ENCODE measurements around the gene ARHGAP36.

Gene ARHGAP36, protein sequence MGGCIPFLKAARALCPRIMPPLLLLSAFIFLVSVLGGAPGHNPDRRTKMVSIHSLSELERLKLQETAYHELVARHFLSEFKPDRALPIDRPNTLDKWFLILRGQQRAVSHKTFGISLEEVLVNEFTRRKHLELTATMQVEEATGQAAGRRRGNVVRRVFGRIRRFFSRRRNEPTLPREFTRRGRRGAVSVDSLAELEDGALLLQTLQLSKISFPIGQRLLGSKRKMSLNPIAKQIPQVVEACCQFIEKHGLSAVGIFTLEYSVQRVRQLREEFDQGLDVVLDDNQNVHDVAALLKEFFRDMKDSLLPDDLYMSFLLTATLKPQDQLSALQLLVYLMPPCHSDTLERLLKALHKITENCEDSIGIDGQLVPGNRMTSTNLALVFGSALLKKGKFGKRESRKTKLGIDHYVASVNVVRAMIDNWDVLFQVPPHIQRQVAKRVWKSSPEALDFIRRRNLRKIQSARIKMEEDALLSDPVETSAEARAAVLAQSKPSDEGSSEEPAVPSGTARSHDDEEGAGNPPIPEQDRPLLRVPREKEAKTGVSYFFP

DNA sequence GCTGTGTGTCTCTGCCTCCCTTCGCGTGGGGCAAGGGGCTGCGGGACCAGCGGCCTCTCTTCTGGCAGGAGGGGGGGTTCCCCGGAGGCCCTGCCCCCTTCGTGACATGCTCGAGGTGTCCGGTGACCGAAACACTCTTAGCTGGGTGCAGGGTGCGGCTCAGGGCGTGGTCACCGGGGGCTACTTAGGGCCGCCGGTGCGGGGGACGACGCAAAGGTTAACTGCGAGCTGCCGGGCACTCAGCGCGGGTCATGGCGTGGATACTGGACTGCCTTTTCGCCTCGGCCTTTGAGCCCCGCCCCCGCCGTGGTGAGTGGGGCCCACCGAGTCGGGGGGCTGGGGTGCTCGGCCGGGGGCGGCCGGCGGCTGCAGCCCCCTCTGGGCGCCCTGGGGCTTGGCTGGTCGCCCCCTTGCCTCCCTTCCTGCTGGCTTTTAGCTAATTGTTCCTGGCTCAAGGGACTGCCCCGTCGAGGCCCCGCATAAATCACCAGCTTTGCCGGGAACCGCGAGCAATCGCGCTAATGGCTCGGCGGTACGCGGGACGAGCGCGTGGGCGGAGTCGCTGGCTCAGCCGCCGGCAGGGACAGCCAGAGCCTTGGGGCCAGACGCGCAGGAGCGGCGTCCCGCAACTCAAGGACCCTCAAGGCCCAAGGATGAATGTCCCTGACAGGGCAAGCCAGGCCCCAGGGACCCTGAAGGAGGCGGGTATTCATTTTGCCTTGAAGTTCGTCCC lies at the start of gene ARHGAP36:
Gene ARHGAP36 (plus strand): TSS at position 211 of the 733 bp plus-strand sequence. CDS start 23,320 bp downstream, outside the sequence.
- no peak for DNase-seq (ENCODE audit: low read depth in 2 of 2)

DNA sequence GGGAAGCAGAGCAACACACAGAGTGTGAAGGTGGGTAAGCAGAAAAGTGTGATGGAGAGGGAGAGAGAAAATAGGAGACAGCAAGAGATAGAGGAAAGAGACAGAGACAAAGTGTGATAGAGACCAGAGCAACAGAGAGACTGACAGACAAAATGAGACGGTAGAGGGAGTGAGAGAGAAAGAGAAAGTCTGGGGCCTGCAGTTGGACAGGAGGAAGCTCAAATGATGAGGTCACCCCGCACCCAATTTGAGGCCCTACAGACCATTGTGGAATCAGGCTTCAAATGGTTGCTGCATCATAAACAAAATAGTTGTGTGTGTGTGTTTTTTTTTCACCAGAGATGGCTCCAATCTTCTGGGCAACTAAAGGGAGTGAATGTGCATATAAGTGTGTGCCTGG lies 48.0 kb upstream of the ARHGAP36 start:
- DNase-seq (ENCODE audit: low read depth in 2 of 2) = no peak

DNA sequence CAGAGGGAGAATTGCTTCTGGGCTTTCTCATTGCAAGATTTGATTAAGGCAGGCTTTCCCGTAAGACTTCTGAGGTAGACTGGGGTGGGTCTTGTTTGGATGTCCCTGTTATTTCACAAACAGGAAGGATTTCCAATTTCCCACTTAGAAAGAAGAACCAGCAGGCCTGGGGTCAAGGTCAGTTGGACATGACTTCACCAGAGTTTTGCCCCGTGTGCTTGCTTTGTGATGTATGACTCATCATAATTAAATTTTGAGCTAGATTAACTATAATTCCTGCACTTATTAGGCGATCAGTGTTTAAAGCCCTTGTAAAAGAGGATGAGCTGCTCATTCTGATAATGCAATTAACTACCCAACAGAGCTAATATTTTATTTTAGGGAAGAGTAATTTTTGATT lies 32.8 kb upstream of the ARHGAP36 start:
- no peak for DNase-seq (ENCODE audit: low read depth in 2 of 2)

DNA sequence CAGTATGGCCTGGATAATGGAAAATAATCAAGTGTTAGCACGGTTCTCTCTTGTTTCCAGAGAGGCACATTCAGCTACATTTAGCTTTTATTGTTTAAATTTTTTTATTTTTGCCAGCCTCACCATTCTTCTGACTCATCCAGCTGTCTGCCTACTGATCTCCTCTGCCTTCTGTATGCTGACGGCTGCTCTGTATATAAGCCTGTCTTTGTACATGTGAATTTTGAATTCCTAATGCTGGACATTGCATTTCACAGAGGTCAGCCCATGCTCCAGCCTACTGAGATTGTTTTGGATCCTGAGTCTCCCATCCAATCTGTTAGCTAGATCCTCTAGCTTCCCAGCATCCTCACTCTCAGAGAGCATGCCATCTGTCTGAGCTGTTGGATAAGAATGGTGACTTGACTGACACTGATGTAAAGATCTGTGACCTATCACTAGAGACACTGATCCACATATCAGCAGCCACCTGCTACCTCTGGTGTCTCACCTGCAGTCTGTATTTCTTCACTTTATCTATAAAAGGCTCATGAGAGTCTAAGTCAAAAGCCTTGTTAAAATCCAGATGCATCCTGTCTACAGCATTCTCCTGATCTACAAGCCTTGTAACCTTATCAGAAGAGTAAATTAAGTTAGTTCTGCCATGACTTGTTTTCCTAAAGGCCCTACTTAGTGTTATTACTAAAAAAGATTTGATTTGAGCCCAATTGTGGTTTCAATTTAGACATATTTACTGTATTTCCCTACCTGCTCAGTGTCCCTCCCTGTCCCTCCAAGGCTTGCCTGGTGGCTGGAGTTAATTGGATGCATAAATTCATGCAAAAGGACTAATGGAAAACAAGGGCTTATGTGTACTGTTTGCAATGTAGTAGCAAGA lies 25.6 kb upstream of the ARHGAP36 start:
- no peak for DNase-seq (ENCODE audit: low read depth in 2 of 2)

DNA sequence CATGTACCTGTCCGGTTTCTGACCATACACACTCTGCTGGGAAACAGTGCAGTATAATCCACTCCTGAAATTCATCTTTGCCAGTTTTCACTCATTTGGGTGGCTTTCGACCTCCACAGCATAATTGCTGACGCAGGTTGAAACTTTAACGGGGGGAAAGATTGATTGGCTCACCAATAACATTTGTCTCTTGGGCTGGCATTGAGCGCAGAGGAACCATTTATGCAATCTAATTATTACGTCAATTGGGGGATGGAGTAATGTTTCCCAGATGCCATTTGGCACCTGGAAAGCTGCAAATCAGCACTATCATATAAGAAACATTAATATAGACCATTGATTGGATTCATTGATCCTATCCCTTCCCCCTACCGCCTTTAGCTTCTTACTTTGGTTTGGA lies 24.1 kb upstream of the ARHGAP36 start:
- DNase-seq (ENCODE audit: low read depth in 2 of 2) = no peak

DNA sequence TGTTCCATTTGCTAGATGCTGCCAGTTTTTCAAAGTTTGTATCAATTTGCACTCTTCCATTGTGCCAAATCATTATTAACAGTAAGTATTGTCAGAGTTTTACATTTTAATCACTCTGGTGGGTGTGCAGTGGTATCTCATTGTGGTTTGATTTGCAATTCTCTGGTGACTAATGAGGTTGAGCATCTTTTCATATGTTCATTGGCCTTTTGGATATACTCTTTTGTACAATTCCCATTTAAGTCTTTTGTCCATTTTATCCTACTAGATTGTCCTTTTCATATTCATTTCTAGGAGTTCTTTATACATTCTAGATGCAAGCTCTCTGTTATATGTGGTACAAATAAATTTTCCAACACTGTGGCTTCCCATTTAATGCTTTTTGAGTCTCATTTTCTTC lies 17.4 kb upstream of the ARHGAP36 start:
- no peak for DNase-seq (ENCODE audit: low read depth in 2 of 2)

DNA sequence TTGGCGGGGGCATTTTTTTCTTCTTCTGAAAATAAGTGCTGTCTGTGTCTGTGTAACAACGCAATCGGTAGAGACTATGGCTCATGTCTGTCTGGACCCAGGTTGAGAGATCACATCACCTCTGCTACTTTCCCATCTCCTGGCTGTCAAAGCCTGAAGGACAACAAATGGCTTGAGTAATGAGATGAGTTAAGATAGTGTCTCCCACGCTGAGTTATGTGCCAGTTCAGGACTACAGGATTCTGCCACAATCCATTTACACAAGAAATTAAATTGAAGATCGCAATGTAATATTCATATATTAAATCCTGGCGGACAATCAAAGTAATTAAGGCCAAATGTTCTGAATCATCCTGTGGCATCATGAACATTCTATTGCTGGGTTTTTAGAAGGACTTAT lies 16.5 kb upstream of the ARHGAP36 start:
- no peak for DNase-seq (ENCODE audit: low read depth in 2 of 2)

DNA sequence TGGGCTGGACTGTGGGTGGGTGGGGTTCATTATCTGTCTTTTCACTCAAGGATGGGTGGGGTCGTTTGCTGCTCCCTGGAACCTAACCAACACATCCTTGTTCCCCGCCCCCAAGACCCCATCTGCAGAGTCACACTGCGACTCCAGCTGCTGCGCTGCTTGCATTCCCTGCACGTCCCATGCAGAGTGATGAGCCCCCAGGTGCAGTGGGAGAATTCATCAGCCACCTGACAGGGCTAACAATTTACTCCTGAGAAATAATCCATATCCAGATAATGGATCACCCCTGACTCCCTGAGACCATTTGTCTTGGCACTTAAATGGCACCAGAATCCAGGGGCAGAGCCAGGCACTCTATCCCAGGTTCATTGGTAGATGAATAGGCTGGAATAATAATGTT lies 12.4 kb upstream of the ARHGAP36 start:
- DNase-seq (ENCODE audit: low read depth in 2 of 2) = no peak

DNA sequence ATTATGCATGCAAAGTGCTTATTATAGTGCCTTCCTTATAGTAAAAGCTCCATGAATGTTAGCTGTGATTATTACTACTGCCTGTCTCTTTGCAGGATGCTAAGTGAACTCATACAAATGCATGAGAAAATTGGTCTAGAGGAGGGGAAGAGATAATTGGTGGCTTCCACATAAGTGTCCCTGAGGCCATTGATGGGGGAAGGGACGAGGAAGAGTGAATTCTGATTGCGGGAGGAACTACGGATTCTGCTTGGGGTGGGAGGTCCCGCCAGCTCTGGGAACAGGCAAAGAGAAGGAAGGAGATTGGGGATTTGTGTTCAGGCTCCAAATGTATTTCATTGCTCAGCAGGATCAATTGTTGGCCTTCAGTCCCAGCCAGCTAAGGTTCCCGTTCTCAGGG lies 11.6 kb upstream of the ARHGAP36 start:
- DNase-seq (ENCODE audit: low read depth in 2 of 2) = no peak

DNA sequence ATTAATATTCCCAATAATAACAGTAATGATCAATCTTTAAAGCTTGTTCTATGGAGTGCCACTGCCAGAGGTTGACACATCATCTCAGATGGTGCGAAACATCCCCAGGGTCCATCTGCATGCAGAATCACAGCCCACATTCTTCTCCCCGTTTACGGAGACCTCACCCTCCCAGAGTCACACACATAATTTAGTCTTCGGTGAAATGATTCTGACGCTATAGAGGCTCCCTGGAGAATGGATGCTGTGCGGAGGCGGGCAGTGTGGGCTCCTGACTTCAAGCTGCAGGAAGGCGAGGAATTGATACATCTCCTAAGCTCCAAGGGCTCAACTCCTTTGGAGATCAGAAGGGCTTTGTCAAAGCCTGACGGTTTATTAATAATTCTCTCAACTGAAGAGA lies 11.0 kb upstream of the ARHGAP36 start:
- DNase-seq (ENCODE audit: low read depth in 2 of 2) = no peak

DNA sequence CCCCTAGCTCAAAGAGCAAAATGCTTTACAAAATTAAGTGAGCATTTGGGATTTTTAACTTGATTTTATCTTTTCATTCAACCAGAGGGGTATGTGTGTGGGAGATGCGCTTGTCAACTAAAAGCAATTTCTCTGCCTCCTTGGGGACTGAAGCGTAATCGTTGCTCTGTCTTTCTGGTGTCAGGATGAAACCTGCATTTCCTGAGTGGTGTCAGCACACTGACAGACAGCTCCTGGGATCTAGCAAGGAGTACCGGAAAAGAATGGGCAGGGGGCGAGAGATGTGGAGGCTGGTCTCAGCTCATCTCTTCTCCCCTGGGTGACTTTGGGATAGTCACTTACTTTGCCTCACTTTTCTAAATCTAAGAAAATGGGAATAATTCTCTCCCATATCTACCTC lies 5.1 kb upstream of the ARHGAP36 start:
- no peak for DNase-seq (ENCODE audit: low read depth in 2 of 2)

DNA sequence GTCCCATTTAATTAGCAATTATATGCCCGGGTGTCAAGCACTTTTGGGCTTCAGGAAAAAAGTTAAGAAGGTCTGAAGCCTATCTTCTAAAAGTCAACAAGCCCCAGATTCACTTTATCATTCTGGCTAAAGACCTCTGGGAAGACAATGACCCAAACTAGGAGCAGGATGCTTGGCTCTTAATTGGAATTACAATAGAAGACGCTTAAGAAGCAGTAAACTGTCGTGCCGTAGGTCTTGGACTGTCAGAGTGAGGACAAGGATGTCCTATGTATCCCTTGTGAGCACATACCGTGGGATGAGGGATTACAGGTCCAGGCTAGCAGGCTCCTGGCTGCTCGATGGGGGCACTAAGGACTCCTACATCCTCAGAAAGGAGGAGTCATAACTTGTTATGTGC lies 3.2 kb upstream of the ARHGAP36 start:
- DNase-seq (ENCODE audit: low read depth in 2 of 2) = no peak

DNA sequence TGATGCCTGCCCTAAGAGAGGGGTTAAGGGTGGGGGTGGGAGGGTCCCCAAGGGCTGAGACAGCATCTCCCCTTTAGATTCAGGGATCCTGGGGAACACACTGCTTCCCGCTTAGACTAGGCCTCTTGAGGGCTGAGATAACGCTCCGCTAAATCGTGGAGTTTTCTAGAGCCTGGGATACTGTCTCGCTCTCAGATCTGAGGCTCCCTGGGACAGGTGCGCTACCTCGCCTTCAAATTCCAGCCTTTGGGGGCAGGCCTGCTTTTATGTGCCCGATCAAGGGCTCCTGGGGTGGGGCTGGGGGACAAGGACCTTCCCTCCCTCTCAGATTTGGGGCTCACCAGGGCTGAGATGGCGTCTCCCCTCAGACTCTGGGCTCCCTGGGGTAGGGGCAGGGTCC lies 440 bp upstream of the ARHGAP36 start:
- DNase-seq (ENCODE audit: low read depth in 2 of 2) = no peak

DNA sequence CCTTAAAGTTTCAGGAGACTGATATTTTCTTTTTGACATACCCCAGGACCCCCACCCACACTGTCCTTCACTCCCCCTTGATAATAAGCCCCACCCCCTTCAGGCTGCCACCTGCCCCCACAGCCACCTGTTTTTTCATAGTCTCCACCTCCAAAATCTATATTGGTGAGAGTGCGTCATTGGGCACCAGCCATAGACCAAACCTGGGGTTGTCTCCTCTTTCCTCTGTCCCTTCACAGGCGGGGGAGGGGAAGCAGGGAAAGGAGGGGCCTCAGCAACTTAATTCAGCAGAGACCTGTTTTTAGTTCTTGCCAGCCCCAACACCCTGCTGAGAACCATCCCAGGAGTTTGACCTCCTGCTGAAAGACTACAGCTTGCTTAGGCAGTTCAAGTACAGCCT lies 1.1 kb downstream of the ARHGAP36 start:
- no peak for DNase-seq (ENCODE audit: low read depth in 2 of 2)

DNA sequence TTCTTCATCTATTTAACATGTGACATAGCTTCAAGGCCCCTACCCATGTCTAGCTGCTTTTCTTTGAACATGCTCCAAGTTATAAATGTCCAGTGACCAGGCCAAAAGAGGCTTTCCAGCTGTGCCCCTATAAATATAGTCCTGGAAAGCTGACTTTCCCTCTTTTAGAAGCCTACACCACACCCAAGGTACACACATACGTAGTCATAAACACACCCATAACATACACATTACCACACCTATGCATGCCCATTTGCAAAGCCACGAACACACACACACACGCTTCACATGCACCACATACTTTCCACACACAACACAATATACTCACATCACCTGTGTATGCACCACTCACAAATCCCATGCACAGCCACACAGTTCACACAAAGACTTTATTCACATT lies 2.0 kb downstream of the ARHGAP36 start:
- DNase-seq (ENCODE audit: low read depth in 2 of 2) = no peak

DNA sequence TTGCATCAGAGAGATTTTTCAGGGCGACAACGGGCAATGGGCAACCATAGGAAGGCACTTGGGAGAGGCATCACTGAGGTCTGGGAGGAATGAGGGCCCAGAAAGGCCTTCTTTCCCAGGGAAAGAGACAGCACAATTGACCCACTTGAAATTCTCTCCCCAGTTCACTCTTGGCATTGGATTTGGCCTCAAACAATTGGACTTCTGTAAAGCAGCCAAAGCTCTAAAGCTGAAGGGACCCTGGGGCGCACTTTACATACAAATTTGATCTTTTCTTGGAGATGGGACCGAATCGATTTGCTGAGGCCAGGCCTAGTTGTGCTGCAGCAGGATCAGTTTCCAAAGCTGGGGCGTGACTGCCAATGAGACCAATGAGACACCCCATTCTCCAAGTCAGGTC lies 3.2 kb downstream of the ARHGAP36 start:
- no peak for DNase-seq (ENCODE audit: low read depth in 2 of 2)

DNA sequence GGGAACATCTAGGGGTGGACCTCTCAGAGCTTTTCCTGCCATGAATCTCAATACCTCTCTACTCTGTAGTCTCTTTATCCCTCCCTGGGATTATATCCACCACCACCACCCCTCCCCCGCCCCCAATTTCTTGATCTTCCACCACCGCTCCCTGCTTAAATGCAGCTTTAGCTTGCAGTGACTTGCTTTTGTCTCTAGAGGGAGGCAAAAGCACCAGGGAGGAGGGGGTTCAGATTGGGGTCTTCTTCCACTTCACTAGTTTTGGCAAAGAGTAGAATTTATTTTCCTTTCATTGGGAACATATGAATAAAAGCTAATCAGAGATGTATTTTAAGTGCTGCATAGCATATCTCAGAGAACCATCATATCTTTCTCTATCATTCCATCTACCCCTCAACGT lies 5.5 kb downstream of the ARHGAP36 start:
- no peak for DNase-seq (ENCODE audit: low read depth in 2 of 2)

DNA sequence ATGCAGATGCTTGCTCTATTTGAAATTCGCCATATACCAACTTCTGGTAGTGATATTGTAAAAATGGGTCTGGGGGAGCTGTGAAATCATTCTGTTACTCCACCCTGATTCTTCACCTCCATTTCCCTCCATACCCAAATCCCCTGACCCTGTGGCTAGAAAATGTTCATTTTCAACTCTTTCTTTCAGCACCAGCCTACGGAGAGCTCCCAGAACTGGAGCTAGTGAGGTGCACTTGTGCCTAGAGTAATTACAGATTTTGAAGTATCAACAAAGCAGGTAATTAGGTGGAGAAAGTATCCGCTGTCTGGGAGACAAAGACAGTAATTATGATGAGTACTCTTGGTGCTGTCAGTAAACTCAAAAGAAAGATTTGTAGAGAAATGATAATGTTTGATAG lies 8.1 kb downstream of the ARHGAP36 start:
- no peak for DNase-seq (ENCODE audit: low read depth in 2 of 2)

DNA sequence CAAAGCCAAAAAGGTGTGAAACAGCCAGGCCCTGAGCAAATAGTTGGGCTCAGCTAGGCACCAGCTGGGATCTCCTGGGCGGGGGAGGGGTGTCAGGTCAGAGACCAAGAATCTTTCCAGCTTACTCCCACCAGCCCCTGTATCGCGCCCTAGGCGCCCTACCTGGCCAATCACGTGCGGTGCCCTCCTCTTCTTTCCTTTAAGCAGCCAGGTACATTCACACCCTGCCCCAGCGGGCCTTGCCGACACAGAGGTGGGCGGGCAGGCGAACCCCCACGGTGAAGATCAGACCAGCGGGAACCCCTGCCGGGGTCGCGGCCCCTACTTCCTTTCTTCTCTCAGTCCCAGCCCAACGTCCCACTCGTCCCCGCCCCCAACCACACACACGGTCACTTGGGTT lies 9.1 kb downstream of the ARHGAP36 start:
- DNase-seq (ENCODE audit: low read depth in 2 of 2) = no peak

DNA sequence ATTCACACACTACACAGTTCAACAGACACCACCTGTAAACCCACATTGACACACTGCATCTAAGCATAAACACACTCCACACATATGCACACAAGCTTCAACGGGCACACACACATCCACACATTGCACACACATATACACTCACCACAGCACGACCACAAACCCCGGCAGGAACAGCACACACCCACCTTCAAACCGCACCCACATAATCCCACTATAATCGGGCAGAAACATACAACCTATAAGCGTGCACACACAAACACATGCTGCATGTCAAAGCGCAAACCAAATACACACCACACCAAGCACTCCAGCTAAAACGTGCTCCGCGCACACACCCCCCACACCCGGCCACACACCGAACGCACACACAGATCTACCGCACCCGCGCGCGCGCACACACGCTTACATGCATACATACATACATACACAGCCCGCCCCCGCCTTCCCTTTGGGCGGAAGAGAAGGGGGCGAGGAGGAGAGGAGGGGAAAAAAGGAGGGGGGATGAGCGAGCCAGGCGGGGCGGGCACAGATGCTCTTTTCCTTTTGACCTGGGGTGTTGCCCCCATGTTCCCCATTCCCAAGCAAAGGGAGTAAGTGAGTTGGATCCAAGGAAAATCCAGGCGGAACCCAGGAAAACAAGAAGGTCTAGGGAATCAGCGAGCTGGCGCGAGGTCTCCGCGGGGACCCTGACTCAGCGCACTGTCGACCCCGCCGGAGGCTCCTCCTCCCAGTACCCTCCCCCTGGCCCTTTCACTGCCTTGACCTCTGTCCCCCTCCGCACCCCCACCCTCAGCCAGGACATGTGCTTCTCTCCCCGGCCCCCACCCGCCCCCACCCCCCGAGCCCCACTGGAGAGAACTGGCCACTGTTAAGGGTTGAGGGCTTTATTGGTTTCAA lies 9.9 kb downstream of the ARHGAP36 start:
- no peak for DNase-seq (ENCODE audit: low read depth in 2 of 2)

All from stimulated activated CD8-positive, alpha-beta memory T cell treated with anti-CD3 and anti-CD28 coated beads, Interleukin-7, amount 100 ng/mL, for 1 hour (primary cell).